Endodermal cell (in vitro differentiated cells): ENCODE results near the gene PRDM10. TPM values are rescaled to one million over a fixed set of nuclear protein-coding genes. Genes with fewer than 3 reads are reported as not detected.

Source experiments
- DNase-seq: peaks from one replicate; pipeline ENCODE4 v3.0.0-alpha.2; 2017
- H3K27ac ChIP-seq: 2 replicates; pipeline ENCODE4 v1.5.1; 2013; ENCODE audit warnings: mild to moderate bottlenecking, low read depth, low read length, moderate library complexity
- H3K27me3 ChIP-seq: 2 replicates; pipeline ENCODE4 v1.6.1; 2013; ENCODE audit warnings: mild to moderate bottlenecking, low read length, moderate library complexity; ENCODE audit not compliant: insufficient read depth, control insufficient read depth, poor library complexity, severe bottlenecking
- H3K36me3 ChIP-seq: 2 replicates; pipeline ENCODE4 v1.7.0; 2013; ENCODE audit warnings: mild to moderate bottlenecking, low read length, moderate library complexity; ENCODE audit not compliant: control insufficient read depth, insufficient read depth
- H3K4me1 ChIP-seq: one replicate; pipeline ENCODE4 v1.7.0; 2013; ENCODE audit warnings: low read length; ENCODE audit not compliant: control insufficient read depth, insufficient read depth
- H3K4me3 ChIP-seq: 2 replicates; pipeline ENCODE4 v1.5.1; 2013; ENCODE audit warnings: mild to moderate bottlenecking, low read length, moderate library complexity
- H3K9ac ChIP-seq: 2 replicates; pipeline ENCODE4 v1.6.1; 2013; ENCODE audit warnings: mild to moderate bottlenecking, low read length, moderate library complexity; ENCODE audit not compliant: poor library complexity, severe bottlenecking; ENCODE audit errors: extremely low read depth
- H3K9me3 ChIP-seq: 2 replicates; pipeline ENCODE4 v1.6.1; 2013; ENCODE audit warnings: mild to moderate bottlenecking, low read length, moderate library complexity; ENCODE audit not compliant: control insufficient read depth
- H3K27ac Mint-ChIP-seq: 2 replicates; pipeline ENCODE4 v1.8.0; 2020; ENCODE audit warnings: mixed read lengths
- H3K27me3 Mint-ChIP-seq: 2 replicates; pipeline ENCODE4 v1.8.0; 2021; ENCODE audit warnings: mild to moderate bottlenecking, mixed read lengths; ENCODE audit not compliant: insufficient read depth
- H3K36me3 Mint-ChIP-seq: 2 replicates; pipeline ENCODE4 v1.8.0; 2020; ENCODE audit warnings: low read depth, mixed read lengths
- H3K4me1 Mint-ChIP-seq: 2 replicates; pipeline ENCODE4 v1.8.0; 2020; ENCODE audit warnings: mixed read lengths
- H3K4me3 Mint-ChIP-seq: 2 replicates; pipeline ENCODE4 v1.8.0; 2020; ENCODE audit warnings: mild to moderate bottlenecking, moderate library complexity, mixed read lengths
- H3K9me3 Mint-ChIP-seq: 2 replicates; pipeline ENCODE4 v1.8.0; 2020; ENCODE audit warnings: mild to moderate bottlenecking, mixed read lengths
- WGBS, 2 experiments: methylation state at CpG; one replicate each; pipeline versions ENCODE4 v1.1.5 to v1.1.7; 2013; ENCODE audit warnings: missing lambda C conversion rate in 2 of 2, mixed read lengths in 1 of 2; ENCODE audit not compliant: insufficient coverage in 1 of 2, insufficient read length in 1 of 2; 5-methylcytosine and 5-hydroxymethylcytosine counted together
- total RNA-seq, 2 donors: library from RNA; stranded (reverse); fragmentation: NEBNext Ultra II Directional in 1 of 2; extraction: Animal tissue kit (Norgen Biotek cat#: 25700) in 1 of 2; gene quantifications; 2 replicates in 1 of 2; 3 replicates in 1 of 2; pipeline ENCODE4 v1.2.1, GENCODE V29; 2021
- TF ChIP-seq, protein P1 (sequence below): fragments of 200-600 bp; sonication (generic); conservative IDR thresholded peaks from 2 replicates; pipeline ENCODE4 v1.5.0; 2021; ENCODE audit warnings: antibody characterized with exemption, mild to moderate bottlenecking

Gene PRDM10
- total RNA-seq, 2 donors from 2014 or later: 15.9 to 16.4 TPM

DNA sequence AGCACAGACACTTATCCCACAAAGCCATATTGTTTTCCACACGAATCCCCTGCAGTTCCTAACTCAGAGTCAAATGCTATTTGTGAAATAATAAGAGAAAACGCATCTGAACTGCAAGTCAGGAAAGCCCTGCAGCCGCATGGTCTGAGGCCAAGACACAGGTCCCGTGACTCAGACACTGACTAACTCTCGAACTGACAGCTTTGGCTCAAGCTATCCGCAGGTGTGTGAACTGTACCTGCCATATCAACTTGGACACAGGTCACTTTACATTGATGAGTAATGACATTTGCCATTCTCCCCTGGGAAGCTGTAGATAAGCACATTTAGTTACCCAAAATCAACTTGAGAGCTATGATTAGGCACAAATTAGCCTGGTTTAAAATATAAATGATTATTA is 72.3 kb downstream of the PRDM10 start:
- Histone ChIP-seq H3K36me3 (peaks cover 20% of the 10 kb centered on the region), H3K27me3 (no peaks in the 10 kb centered on the region), H3K4me1 (no peaks in the 10 kb centered on the region), H3K9me3 (no peaks in the 10 kb centered on the region), H3K9ac (no peak overlapping the region), H3K4me3 (no peak overlapping the region), H3K27ac (no peak overlapping the region)
- peaks cover 52% of the 10 kb centered on the region for H3K36me3 Mint-ChIP-seq
- H3K4me1 Mint-ChIP-seq: no peaks in the 10 kb centered on the region
- no peak overlapping the region for H3K27ac Mint-ChIP-seq
- 93 to 100% methylated on average over 4 to 6 of the region's 6 CpGs for WGBS, 2 experiments
- no peaks in the 10 kb centered on the region for H3K27me3 Mint-ChIP-seq
- TF ChIP-seq, protein P1, sequence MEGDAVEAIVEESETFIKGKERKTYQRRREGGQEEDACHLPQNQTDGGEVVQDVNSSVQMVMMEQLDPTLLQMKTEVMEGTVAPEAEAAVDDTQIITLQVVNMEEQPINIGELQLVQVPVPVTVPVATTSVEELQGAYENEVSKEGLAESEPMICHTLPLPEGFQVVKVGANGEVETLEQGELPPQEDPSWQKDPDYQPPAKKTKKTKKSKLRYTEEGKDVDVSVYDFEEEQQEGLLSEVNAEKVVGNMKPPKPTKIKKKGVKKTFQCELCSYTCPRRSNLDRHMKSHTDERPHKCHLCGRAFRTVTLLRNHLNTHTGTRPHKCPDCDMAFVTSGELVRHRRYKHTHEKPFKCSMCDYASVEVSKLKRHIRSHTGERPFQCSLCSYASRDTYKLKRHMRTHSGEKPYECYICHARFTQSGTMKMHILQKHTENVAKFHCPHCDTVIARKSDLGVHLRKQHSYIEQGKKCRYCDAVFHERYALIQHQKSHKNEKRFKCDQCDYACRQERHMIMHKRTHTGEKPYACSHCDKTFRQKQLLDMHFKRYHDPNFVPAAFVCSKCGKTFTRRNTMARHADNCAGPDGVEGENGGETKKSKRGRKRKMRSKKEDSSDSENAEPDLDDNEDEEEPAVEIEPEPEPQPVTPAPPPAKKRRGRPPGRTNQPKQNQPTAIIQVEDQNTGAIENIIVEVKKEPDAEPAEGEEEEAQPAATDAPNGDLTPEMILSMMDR: no peak
- H3K4me3 Mint-ChIP-seq: no peak overlapping the region
- no peak for DNase-seq
- H3K9me3 Mint-ChIP-seq: no peaks in the 10 kb centered on the region

DNA sequence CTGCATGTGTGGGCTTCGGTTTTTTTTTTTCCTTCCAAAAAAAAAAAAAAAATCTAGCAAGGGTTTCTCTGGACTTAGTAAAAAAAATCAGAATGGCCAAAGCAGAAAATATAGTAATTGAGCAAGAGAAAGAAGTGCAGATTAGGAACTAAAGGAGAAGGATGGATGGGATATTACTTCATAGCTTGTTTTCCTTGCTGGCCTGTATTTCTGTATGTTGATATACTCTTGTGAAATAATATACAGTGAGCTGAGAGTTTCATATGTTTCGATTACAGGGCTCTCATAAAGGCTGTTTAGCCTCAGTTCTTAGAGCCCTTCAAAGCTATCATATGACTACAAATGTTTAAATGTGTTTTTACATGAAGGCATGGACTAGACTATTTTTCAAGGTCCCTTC is 72.9 kb downstream of the PRDM10 start:
- H3K4me3 ChIP-seq: no peak overlapping the region
- no peak for DNase-seq
- Mint-ChIP-seq H3K36me3 (peaks cover 54% of the 10 kb centered on the region), H3K4me3 (no peak overlapping the region), H3K9me3 (no peaks in the 10 kb centered on the region), H3K4me1 (no peaks in the 10 kb centered on the region), H3K27ac (no peak overlapping the region), H3K27me3 (no peaks in the 10 kb centered on the region)
- WGBS, 2 experiments: 93 to 100% methylated on average over 1 to 2 of the region's 2 CpGs
- no peaks in the 10 kb centered on the region for H3K9me3 ChIP-seq
- TF ChIP-seq, protein P1: no peak
- H3K27ac ChIP-seq: no peak overlapping the region
- H3K36me3 ChIP-seq: peaks cover 22% of the 10 kb centered on the region
- H3K9ac ChIP-seq: no peak overlapping the region
- no peaks in the 10 kb centered on the region for H3K4me1 ChIP-seq
- no peaks in the 10 kb centered on the region for H3K27me3 ChIP-seq

DNA sequence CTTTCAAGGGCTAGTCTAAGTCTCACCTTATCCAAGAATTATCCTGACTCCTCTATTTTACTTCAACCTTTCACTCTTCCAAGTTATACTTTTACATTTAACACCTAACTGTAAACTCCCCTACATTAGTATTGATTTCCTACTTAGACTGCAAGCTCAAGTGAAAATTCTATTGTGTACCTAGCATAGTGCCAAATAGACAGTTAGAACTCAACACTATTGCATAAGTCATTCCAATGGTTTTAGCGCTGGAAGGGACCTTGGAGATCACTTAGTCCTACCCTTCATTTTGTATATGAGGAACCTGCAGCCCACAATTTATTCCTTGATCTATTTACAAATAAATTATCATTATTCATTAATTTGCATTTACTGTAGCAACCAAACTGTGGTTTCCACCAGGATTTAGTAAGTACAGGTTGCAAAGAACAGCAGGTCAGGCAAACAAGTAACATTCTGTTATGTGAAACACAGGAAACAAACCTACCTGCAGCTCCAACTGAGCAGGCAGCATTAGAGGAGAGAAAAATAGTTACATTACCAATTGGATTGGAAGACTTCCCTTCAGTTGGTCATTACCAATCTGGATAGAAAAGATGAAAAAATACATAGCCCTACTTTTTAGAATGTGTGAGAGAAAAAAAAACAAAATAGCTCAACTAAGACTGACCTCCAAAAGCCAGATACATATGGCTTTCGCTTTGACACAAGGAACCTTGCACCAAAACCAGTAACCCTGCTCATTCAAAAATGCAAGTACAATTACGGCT is 73.5 kb downstream of the PRDM10 start:
- H3K4me1 ChIP-seq: no peaks in the 10 kb centered on the region
- no peaks in the 10 kb centered on the region for H3K9me3 ChIP-seq
- H3K4me3 Mint-ChIP-seq: no peak overlapping the region
- peaks cover 28% of the 10 kb centered on the region for H3K36me3 ChIP-seq
- H3K36me3 Mint-ChIP-seq: peaks cover 49% of the 10 kb centered on the region
- no peak overlapping the region for H3K9ac ChIP-seq
- 86 to 92% methylated on average over 2 to 3 of the region's 3 CpGs for WGBS, 2 experiments
- H3K27me3 ChIP-seq: no peaks in the 10 kb centered on the region
- H3K27me3 Mint-ChIP-seq: no peaks in the 10 kb centered on the region
- H3K4me1 Mint-ChIP-seq: no peaks in the 10 kb centered on the region
- H3K4me3 ChIP-seq: no peak overlapping the region
- no peak overlapping the region for H3K27ac ChIP-seq
- H3K9me3 Mint-ChIP-seq: no peaks in the 10 kb centered on the region
- H3K27ac Mint-ChIP-seq: no peak overlapping the region
- DNase-seq: no peak
- TF ChIP-seq, protein P1: no peak
